Hematopoietic multipotent progenitor cell treated with erythropoietin and hydrocortisone succinate and interleukin-3 and kit ligand, for 4 days (in vitro differentiated cells): ENCODE results near the gene TRPC4AP.
"Not testable (repeated sequence)": the region's sequence is repeated elsewhere in the genome, so short reads cannot be mapped to it uniquely, and the experiment has no call there.

ENCODE experiments used
- DNase-seq: peaks from one replicate; pipeline ENCODE4 v3.0.0-alpha.2; 2015

The TRPC4AP gene

GRCh38 chr20:35093267-35093884, 769 bp upstream of the TRPC4AP start:
- DNase-seq: no peak

- peak; percentile 47 for DNase-seq
Measured at GRCh38 chr20:35091816-35092523, 637 bp downstream of the TRPC4AP start.

DNA sequence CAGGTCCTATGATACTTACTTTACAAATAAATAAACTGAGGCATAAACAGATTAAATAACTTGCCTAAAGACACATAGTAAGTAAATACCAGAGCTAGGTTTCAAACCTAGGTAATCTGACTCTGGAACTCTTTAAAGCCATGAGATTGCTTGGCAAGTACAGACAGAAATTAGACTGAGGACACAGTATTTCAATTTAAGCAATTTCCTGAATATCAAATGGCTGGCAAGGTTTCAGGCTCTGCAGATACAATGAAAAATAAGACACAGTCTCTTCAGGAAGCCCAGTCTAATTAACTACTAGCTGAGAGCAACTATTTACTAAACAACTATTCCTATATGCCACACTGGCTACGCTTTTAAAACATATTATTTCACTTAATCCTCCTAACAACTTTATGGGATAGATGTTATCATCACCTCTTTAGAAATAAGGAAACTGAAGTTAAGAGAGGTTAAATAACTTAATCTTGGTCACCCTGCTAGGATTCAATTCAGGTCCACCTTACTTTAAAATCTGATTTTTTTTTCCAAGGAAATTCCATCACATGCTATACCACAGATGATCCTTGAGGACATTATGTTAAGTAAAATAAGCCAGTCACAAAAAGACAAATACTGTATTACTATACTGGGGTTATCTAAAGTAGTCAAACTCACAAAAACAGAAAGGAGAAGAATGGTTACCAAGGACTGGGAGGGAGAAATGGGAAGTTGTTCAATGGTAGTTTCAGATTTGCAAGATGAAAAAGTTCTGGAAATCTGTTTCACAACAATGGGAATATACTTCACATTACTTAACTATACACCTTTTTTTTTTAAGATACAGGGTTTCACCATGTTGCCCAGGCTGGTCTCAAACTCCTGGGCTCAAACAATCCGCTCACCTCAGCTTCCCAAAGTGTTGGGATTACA, 4.1 kb downstream of the TRPC4AP start:
- peak; percentile 23 for DNase-seq

GRCh38 chr20:35087791-35088190, 4.8 kb downstream of the TRPC4AP start:
- no peak for DNase-seq

DNA sequence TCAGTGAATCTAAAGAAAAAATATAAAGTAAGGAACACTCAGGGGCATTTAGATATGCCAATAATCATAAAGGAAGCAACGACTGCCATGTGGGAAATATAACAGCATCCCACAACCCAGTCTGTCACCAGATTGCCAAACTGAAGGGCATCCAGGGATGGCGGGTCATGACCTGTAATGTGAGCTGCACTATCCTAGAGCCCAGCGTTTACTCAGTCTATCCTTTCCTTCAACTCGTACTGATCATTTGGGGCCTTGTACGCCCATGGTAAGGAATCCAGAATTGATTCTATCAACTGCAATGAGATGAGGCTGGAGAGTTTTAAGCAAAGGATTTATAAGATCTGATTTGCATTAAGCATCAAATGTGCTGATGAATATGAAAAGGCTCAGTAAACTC, 5.3 kb downstream of the TRPC4AP start:
- no peak for DNase-seq

DNA sequence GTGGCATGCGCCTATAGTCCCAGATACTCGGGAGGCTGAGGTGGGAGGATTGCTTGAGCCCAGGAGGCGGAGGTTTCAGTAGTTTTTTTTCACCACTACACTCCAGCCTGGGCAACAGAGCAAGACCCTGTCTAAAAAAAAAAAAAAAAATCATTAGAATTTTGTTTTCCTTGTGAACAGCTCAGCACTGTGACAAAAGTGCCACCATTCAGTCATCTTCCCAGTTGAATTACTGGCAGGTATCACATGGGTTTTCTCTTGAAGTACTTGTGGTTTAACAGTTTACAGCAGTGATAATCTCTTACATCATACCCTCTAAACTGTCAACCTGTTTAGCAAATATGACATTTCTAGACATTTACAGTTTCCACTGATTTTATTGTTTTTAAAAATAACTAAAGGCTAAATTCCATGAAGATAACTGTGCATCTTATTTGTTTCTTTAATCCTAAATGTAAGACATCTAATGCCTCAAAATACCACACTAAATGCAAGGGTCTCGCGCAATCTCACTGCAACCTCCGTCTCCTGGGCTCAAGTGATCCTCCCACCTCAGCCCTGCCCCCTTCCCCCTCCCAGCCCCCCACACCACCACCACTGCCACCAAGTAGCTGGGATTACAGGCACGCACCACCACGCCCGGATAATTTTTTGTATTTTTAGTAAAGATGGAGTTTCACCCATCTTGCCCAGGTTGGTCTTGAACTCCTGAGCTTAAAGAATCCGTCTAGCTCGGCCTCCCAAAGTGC, 7.0 kb downstream of the TRPC4AP start:
- peak; percentile 71 for DNase-seq

DNA sequence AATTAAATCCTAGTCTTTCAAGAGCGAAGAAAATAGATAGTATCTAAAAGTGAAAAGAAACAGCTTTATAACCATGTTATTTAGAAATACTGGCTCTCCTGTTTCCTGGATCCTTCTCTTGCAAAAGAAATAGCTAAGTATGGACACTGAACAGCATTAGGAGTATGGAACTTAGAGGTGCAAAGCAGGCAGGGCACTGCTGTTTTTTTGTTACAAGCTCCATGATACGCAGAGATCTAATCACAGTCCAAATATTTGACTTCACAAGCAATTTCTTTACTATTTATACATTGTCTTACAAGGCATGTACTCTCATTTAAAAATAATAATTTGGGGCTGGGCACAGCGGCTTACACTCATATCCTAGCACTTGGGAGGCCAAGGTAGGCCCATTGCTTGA, 7.6 kb downstream of the TRPC4AP start:
- no peak for DNase-seq

GRCh38 chr20:35080348-35080642, 12.3 kb downstream of the TRPC4AP start:
- DNase-seq: not testable (repeated sequence)

GRCh38 chr20:35079472-35080347, 12.9 kb downstream of the TRPC4AP start:
- no peak for DNase-seq

- DNase-seq: no peak
Measured at GRCh38 chr20:35077872-35078271, 14.7 kb downstream of the TRPC4AP start.

DNA sequence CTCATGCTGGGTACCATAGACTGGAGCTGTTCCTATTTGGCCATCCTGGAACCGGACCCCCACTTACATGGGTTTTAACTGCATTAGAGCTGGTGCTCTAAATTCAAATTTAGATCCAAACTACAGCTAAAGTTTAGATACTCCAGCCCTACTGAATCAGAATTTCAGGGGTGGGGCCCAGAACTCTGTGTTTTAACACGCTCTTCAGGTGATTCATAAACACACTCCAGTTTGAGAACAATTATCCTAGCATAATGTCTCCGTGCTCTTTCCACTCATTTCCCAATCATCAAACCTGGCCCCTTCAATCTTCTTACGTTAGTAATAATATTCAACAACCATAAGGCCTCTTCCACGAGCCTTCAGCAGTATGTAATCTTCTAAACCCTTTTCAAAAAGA, 15.3 kb downstream of the TRPC4AP start:
- DNase-seq: no peak

DNA sequence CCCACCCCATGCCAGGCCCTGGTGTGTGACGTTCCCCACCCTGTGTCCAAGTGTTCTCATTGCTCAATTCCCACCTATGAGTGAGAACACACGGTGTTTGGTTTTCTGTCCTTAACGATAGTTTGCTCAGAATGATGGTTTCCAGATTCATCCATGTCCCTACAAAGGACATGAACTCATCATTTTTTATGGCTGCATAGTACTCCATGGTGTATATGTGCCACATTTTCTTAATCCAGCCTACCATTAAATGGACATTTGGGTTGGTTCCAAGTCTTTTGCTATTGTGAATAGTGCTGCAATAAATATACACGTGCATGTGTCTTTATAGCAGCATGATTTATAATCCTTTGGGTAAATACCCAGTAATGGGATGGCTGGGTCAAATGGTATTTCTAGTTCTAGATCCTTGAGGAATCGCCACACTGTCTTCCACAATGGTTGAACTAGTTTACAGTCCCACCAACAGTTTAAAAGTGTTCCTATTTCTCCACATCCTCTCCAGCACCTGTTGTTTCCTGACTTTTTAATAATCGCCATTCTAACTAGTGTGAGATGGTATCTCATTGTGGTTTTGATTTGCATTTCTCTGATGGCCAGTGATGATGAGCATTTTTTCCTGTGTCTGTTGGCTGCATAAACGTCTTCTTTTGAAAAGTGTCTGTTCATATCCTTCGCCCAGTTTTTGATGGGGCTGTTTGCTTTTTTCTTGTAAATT, 21.0 kb downstream of the TRPC4AP start:
- DNase-seq: not testable (repeated sequence)

- no peak for DNase-seq
Measured at GRCh38 chr20:35066194-35066593, 26.4 kb downstream of the TRPC4AP start.

GRCh38 chr20:35065181-35065580, 27.4 kb downstream of the TRPC4AP start:
- DNase-seq: no peak

DNA sequence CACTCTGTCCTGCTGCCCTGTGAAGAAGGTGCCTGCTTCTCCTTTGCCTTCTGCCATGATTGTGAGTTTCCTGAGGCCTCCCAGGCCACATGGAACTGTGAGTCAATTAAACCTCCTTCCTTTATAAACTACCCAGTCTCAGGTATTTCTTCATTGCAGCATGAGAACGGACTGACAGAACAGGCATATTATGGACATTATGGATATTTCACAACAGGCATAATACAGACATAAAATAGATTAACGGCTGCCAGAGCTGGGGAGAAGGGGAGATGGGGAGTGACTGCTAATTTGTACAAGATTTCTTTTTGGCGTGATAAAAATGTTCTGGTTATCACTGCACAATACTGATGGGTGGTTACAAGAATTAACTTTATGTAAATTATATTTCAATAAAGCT, 29.4 kb downstream of the TRPC4AP start:
- DNase-seq: no peak

GRCh38 chr20:35062478-35062877, 30.1 kb downstream of the TRPC4AP start:
- DNase-seq: no peak

DNA sequence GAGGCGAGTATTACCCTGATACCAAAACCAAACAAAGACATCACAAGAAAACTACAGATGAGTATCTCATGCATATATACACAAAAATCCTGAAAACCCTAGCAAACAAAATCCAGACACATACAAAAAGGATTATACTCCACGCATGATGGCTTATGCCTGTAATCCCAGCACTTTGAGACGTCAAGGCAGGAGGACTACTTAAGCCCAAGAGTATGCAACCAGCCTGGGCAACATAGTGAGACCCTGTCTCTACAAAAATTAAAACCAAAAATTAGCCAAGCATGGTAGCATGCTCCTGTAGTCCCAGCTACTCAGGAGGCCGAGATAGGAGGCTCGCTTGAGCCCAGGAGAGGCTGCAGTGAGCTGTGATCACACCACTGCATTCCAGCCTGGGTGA, 32.4 kb downstream of the TRPC4AP start:
- DNase-seq: no peak

GRCh38 chr20:35059612-35060011, 33.0 kb downstream of the TRPC4AP start:
- no peak for DNase-seq

DNA sequence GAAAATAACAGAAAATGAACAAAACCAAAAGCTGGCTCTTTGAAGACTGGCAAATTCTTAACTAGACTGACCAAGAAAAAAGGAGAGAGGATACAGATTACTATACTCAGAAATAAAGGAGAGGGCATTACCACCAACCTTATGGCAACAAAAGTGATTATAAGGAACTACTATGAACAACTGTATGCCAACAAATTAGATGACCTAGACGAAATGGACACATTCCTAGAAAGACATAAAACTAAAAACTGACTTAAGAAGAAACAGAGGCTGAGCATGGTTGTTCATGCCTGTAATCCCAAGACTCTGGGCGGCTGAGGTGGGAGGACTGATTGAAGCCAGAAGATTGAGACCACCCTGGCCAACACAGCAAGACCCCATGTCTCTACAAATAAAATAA, 33.5 kb downstream of the TRPC4AP start:
- DNase-seq: no peak

- DNase-seq: peak; percentile 42
Measured at GRCh38 chr20:35055445-35056276, 36.9 kb downstream of the TRPC4AP start.

DNA sequence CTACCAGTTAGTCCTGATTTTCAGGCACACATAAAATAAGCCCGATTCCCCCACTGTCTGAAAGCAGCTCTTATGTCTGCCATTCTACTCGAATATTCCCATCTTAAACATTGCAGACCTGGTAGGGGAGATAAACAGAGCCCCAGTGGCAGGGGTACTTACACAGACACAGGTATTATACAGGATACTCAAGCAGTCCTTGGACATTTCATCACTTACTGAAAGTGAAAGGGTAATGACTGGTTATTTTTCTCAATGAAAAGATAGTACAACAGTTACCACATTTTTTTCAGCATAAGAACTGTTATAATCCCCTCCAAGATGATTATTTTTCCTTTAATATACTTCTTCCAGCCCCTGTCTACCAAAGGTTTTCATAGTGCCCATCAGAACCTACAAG, 37.8 kb downstream of the TRPC4AP start:
- no peak for DNase-seq
